Measurements from ENCODE around the gene STK31.
"Not testable (repeated sequence)": the region's sequence is repeated elsewhere in the genome, so short reads cannot be mapped to it uniquely, and the experiment has no call there.

The STK31 gene

DNA sequence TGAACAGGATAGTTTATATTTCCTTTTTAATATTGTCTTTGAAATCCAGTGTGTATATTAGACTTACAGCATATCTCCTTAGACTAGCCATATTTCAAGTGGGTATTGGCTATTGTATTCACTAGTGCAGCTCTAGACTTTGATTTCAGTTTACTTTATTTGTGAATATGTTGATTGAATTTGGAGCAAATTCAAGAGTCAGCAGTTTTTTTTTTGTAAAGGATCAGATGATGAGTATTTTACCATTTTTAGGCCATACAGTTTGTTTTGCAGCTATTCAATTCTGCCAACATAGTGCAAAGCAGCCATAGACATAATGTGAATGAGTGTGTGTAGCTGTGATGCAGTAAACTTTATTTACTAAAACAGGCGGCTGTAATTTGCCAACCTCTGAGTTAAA, 4.6 kb downstream of the STK31 start:
- no peak for DNase-seq

DNA sequence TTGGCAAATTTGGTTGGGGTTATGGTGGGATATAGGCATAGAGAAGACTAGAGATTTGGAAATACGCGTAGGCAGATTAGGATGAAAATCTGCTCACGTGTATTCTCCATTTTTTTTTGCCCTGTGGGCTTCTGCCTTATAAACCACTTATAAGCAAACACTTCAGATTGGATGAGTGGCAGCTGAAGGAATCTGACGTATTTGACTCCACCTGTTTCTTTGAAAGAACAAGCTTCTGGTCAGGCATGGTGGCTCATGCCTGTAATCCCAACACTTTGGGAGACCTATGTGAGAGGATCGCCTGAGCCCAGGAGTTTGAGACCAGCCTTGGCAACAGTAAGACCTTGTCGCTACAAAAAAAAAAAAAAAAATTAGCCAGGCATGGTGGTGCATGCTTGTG, 5.1 kb downstream of the STK31 start:
- no peak for DNase-seq

DNA sequence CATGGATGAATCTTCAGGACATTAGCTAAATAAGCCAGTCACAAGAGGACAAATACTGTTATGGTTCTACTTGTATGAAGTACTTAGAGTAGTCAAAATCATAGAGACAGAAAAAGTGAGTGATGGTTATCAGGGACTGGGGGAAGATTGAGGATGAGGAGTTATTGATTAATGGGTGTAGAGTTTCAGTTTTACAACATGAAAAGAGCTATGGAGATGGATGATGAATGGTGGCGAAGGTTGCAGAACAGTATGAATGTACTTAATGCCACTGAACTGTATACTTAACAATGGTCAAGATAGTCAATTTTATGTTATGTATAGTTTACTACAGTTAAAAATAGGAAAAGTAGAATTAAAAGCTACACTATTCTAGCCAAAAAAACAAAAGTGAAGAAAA, 7.8 kb downstream of the STK31 start:
- no peak for DNase-seq

DNA sequence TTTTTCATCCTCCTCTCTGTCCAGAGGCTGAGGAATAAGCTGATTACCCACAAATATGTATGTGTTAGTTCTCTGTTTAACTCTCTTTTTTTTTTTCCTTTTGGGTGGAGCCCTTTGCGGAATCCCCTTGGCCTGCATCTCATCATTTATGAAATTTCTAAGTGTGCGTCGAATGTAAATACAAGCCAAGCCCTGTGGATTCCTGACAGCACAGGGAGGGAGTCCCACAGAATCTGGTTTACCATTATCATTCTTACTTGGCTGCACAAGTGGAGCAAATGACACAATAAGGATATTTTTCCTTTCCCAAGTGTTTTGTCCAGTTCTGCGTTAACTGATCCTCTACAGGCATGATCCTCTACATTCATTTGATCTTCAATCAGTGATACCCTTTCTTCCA, 11.4 kb downstream of the STK31 start:
- DNase-seq: no peak

DNA sequence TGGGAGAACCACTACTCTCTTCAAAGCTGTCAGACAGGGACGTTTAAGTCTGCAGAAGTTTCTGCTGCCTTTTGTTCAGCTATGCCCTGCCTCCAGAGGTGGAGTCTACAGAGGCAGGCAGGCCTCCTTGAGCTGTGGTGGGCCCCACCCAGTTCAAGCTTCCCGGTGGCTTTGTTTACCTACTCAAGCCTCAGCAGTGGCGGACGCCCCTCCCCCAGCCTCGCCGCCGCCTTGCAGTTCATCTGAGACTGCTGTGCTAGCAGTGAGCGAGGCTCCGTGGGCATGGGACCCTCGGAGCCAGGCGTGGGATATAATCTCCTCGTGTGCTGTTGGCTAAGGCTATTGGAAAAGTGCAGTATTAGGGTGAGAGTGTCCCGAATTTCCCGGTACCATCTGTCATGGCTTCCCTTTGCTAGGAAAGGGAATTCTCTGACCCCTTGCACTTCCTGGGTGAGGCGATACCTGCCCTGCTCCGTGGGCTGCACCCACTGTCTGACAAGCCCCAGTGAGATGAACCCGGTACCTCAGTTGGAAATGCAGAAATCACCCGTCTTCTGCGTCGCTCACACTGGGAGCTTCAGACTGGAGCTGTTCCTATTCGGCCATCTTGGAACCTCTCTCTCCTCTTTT, 12.7 kb downstream of the STK31 start:
- not testable (repeated sequence) for DNase-seq

DNA sequence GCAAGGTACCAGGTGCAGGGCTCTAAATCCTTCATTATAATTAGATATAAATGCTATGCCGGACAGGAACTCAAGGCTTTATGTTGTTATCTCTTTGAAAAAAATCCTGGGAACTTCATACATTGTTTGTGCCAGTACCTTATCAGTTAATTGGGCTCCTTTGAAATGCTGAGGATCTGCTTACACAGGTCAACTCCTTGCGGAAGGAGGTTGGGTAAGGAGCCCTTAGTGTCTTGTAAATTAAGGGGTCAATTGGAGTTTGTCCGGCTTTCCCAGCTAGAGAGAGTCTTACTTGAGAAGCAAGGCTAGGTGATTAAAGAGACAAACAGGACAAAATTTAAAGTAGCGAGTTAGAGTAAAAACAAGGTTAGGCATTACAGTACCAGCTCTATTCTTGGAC, 14.1 kb downstream of the STK31 start:
- not testable (repeated sequence) for DNase-seq

DNA sequence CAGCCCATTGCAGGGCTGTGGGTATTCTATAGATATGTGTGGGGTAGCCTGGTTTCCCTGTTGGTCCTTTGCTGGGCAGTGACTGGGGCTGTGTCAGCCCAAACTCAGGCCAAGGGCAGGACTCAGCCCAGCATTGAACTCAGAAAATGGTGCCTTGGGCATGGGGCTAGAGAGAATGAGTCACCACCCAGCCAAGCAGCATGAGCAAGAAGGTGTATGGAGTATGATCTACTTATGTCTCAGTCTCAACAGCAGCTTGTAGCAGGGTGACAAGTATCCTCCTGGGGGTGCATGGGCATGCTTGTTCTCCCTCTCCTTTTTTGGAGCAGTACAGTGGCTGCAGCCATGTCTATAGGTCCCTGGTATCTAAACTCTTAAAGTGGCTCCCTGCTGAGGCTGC, 32.0 kb downstream of the STK31 start:
- DNase-seq: no peak

DNA sequence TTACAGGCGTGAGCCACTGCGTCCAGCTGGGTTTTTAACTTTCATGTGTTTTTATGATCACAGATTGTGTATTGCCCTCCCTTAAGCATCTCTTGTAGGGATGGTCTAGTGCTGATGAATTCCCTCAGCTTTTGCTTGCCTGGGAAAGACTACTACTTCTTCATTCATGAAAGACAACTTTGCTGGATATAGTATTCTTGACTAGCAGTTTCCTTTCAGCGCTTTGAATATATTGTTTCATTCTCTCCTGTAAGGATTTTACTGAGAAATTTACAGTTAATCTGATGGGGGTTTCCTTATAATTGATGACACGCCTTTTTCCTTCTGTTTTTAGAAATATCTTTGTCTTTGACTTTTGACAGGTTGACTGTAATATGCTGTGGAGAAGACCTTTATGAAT, 33.2 kb downstream of the STK31 start:
- no peak for DNase-seq

DNA sequence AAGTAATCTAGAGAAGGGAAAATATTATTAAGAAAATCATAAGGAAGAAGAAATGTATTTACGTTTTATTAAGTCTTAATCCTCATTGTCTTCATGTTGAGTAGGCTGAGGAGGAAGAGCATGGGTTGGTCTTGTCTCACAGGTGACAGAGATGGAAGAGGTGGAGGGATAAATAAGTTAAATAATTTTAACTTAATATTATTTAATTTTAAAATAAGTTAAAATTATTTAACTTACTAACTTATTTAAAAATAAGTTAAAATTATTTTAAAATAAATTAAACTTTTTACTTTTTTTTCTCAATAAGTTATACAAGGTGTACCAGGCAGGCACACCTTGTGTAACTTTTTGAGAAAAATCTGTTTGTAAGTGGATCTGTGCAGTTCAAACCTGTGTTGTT, 36.6 kb downstream of the STK31 start:
- no peak for DNase-seq

DNA sequence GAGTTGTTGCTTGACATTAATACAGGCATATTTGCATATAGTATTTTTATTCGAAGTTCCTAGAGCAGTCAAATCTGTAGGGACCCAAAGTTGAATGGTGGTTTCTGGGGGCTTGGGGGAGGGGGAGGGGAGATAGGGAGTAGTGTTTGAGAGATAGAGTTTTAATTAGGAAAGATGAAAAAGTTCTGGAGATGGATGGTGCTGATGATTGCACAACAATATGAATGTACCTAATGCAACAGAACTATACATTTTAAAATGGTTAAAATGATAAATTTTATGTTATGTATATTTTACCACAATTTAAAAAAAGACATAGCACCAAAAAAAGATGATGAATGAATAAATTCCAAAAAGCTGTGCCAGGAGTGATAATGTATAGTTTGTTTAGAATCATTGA, 41.8 kb downstream of the STK31 start:
- DNase-seq: no peak

DNA sequence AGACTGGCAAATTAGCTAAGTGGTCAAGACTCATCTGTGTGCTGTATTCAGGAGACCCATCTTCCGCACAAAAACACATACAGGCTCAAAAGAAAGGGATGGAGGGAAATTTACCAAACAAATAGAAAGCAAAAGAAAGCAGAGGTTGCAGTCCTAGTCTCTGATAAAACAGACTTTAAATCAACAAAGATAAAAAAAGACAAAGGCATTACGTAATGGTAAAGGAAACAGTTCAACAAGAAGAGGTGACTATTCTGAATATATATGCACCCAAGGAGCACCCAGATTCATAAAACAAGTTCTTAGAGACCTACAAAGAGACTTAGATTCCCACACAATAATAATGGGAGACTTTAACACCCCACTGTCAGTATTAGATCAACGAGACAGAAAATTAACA, 48.8 kb downstream of the STK31 start:
- DNase-seq: not testable (repeated sequence)

DNA sequence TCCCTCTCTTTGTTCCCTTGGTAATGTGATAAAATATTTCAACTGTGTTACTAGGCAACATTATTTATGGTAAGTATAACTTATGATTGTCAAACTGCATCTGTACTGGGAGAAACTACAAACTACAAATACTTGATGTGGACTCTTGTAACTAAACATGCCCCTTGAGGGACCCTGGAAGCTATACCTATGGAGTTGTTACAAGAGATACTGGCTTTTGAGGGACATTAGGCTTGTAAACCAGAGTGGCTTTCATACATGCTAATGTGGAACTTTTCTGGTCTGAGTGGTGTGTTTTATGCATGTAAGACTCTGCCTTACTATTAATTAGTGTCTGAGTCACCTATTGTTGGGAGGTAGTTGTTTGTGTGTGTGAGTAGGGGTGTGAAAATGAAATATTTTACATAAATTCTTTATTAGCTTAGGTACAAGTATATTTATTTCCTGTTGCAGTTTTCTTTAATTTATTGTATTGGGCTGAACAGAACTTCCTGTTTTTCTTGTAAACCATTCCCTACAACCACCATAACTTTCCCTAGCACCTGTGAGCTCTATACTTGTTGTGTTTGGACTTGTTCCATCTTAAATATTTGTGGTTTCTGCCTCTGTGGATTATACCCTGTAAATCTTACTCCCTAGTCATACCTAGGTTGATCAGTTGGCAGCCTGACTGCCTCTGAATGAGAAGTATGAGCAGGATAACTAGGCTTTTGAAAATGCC, 49.8 kb downstream of the STK31 start:
- no peak for DNase-seq

DNA sequence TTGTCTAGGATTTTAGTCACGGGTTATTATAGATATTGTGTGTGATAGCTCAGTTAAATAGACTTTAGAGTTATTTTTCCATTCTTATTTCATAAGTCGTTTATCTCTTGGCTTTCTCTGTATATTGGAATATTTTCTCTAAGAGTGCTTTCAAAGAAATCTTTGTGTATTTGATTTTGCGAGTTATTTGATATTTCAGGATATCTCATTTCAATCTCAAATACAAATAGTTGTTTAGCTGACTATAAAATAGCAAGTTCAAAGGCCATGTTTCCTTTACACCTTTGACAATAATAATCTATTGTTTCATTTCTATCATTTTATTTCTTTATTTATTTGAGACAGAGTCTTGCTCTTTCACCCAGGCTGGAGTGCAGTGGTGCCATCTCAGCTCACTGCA, 55.9 kb downstream of the STK31 start:
- no peak for DNase-seq

DNA sequence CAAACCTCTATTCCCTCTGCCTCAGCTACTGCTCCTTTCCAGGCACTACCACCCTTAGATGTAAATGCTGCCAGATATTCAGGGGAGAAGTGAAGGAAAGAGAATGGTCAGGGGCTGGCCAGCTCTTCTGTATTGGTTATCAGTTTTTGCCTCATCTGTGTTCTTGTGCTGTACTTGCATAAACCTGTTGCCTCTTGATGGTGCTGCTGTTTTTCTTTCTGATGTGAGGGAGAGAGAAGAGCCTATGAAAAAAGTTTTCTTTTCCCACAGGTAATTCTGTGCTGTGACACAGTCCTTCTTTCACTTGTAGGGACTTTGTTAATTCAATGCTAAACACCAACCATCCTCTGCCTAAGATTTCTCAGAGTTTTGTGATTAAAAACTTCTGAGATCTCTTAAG, 57.5 kb downstream of the STK31 start:
- no peak for DNase-seq

DNA sequence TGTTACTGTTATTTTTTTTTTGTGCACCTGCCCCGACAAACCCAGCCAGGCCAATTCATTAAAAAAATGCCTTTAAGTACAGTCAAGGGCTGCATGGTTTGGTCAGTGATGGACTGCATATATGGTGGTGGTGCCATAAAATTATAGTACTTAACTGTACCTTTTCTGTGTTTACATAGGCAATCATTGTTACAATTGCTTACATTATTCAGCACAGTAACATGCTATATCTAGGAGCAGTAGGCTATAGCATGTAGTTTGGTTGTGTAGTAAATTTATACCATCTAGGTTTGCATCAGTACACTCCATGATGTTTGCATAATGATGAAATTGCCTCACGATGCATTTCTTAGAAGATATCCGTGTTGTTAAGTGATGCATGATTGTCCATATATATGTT, 58.0 kb downstream of the STK31 start:
- no peak for DNase-seq

DNA sequence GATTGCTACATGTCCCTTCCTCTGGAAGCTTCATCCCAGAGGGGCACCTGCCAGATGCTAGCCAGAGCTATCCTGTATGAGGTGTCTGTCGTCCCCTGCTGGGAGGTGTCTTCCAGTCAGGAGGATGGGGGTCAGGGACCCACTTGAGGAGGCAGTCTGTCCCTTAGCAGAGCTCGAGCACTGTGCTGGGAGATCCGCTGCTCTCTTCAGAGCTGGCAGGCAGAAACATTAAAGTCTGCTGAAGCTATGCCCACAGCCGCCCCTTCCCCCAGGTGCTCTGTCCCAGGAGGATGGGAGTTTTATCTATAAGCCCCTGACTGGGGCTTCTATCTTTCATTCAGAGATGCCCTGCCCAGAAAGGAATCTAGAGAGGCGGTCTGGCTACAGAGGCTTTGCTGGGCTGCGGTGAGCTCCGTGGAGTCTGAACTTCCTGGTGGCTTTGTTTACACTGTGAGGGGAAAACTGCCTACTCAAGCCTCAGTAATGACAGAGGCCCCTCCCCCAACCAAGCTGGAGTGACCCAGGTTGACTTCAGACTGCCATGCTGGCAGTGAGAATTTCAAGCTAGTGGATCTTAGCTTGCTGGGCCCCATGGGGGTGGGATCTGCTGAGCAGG, 69.3 kb downstream of the STK31 start:
- DNase-seq: not testable (repeated sequence)

DNA sequence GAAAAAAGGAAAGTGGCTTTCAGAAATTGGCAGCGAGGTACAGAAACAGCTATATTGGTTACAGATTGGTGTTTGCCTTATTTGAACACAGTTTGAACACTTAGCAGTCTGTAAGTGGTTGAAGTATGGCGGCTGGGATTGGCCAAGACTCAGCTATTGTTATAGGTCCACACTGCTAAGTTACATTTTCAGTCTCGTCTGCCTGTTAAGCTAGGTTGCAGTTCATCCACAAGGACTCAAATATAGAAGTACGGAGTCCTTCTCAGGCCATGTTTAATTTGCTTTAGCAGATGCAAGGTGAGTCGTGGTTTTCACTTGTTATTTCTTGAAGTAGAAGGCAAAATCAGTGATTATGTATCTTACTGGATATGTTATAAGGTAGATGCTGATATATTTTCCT, 73.1 kb downstream of the STK31 start:
- no peak for DNase-seq

DNA sequence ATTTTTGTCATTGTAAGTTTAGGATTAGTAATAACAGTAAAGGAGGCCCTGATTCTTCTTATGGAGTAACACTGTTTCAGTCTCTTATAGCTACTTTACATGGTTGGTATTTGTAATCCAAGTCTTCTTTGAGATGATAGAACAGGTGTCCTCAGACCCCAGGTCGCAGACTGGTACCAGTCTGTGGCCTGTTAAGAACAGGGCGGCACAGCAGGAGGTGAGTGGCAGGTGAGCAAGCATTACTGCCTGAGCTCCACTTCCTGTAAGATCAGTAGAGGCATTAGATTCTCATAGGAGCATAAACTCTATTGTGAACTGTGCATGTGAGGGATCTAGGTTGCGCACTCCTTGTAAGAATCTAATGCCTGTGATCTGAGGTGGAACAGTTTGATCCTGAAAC, 77.3 kb downstream of the STK31 start:
- DNase-seq: no peak

DNA sequence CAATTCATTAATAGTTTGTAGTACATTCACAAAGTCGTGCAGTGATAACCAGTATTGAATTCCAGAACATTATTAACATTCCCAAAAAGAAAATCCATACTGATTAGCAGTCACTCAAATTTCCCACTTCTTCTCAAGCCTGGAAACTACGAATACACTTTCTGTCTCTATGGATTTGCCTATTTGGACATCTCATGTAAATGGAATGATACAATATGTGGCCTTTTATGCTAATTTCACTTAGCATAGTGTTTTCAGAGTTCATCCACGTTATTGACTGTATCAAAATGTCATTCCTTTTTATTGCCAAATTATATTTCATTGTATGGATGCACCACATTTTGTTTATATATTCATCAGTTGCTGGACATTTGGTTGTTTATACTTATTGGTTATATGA, 78.8 kb downstream of the STK31 start:
- DNase-seq: no peak

DNA sequence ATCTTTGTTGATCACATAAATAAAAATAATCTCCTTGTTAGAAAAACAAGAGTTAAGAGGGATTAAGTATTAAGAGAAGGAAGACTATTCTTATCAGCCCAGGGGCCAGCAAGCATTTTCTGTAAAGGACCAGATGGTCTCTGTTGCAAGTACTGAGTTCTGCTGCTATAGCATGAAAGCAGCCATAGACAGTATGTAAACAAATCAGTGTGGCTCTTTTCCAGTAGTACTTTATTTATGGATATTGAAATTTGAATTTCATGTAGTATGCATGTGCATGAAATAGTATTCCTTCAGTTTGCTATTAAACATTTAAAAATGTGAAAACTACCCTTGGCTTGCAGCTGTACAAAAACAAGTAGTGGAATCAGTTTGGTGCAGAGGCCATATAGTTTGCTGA, 81.7 kb downstream of the STK31 start:
- DNase-seq: no peak

DNA sequence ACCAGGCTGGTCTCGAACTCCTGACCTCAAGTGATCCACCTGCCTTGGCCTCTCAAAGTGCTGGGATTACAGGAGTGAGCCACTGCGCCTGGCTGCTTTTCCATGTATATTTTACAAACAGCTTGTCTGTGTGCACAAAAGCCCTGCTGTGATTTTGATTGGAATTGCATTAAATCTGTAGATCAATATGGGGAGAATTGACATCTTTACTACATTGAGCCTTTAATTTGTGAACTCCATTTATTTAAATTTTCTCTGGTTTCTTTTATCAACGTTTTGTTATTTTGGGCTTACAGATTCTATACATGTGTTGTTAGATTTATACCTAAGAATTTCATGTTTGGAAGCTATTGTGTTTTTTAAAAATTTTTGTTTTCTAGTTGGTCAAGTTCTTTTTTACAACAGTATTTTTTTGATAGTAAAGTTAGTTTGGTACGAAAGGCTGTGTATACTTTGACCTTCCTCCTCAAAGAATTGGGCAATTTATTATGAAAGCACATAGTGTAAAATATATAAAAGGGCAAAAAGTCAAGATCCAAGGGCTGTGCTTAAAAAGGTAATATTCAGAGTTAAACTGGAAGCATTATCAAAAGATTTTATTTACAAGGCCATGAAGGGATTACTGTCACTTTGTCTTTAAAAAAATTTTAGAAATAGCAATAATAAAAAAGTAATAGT, 92.8 kb downstream of the STK31 start:
- no peak for DNase-seq

DNA sequence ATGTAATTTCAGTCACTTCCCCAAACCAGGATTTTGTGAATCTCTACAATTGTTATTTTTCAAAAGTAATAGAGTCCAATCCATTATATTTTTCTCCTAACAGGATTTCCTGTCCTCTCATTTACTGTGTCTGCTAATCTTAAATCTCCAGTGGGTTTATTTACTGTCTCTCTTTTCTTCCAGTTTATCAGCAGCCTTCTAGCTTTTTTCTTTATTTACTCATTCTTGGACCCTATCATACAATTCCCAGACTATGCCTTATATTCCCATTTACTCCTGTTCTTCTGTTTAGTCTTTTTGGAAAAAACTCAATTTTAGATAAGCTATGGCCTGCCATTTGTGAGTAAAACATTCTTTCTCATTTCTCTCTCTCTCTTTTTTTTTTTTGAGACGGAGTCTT, 94.7 kb downstream of the STK31 start:
- DNase-seq: no peak

DNA sequence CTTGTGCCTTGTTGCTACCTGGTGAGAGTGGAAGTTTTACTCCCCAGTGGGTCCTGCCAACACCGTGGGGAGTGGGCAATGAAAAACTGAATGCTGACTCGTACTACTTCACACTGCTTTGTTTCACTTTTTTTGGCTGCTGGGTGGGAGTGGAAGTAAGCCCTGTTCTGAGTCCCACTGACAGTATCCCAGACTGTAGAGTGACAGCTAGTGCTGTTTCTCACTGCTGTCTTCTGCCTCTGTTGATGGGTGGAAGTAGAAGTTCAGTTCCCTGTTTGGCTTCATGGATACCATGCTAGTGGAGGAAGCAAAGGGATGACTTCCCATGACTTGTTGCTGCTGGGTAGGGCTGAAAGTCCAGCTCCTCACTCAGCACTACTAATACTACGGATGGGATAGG, 98.4 kb downstream of the STK31 start:
- no peak for DNase-seq

DNA sequence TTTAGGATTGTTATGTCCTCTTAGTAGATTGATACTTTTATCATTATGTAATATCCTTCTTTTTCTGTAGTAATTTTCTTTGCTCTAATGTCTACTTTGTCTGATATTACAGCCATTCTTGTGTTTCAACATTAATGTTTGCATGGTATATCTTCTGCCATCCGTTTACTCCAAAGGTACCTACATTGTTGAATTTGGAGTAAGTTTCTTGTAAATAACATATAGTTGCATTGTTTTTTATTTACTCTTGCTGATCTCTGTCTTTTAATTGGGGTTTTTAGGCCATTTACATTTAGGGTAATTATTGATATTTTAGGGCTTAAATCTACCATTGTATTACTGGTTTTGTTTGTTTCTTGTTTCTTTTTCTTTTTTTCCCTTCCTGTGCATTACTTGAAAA, 100.1 kb downstream of the STK31 start:
- DNase-seq: no peak
